Endothelial cell of coronary artery (primary cell): ENCODE results near the gene ABLIM3. TPM values are rescaled to one million over a fixed set of nuclear protein-coding genes. Genes with fewer than 3 reads are reported as not detected.

ENCODE experiments used
- total RNA-seq: library from RNA; depleted of rRNA; stranded (reverse); fragments of >200 nt; gene quantifications from 2 replicates; pipeline ENCODE4 v1.2.3, GENCODE V29; 2014

The ABLIM3 gene
- 14.1 and 31.1 TPM in 2 replicates for total RNA-seq

DNA sequence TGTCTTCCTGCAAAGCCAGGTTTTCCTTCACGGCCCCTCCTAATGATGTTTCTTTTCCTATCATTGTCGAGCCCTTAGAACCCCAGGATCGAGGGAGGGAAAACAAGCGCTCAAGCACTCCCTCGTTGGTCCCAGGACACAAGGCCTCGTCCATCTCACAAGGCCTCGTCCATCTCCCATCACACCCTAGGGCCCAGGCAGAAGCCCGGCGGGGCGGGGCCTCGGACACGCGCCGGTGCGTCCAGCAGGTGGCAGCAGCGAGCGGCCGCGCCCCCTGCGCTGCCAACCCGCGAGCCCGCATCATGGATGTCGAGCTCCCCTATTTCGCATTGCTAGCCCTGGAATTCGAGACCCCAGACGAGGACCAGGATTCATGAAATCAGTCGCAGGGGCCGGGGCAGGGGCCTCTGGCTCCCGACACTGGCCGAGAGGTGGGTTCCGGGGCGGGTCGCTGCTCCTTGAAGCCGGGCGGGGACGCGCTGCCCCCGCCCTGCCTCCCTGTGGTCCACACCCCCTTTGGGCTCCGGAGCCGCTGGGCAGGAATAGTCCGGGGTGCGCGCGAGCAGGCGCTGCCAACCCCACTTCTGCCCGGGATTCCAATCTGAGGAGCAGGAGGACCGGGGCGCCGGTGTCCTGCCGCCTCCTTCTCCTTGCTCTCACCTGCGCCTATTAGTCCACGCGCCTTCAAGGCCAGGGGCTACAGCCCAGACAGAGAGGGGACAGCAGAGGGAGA lies at the start of gene ABLIM3:
ABLIM3 (plus strand) TSS at position 270 of the 733 bp plus-strand sequence. CDS start 603 bp downstream, outside the sequence.

DNA sequence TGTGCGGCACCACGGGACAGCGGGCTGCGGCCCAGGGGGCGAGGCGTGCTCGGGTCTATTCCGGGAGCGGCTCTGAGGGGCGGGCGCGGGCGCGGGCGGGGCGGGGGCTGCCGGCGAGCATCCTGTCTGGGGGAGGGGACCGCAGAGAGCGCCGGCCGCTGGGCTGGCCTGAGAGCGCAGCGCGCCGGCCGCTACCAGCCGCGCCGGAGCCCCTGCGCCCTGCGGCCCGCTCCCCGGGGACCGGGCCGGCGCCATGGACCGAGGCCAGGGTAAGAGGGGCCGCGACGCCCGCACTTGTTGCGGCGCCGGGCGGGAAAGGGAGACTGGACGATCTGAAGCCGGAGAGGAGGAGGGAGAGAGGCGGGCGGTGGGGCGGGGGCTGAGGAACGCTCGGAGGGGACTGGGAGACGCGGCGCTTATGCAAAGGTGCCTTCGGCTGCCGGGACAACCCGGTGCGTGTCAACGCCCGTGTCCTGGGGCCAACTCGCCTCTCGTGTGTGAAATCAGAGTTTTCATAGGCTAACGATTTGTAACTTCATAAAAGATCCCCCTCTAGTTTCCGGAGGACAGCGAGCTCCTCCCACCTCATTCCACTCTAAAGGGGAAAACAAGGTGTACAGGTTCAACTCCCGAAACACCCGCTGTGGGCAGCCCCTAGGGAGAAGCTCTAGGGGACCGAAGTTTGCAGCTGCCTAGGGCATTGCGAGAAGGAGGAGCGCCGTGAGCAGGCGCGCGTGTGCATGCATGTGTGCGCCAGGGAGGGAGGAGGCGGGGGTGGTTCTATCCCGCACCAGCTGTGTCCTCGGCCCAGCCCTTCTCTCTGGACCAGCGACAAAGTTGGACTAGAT lies 130.6 kb downstream of the ABLIM3 start, which contains the start of gene AFAP1L1:
AFAP1L1 (plus strand) TSS at position 144 of the 848 bp plus-strand sequence; CDS start at position 254, 110 bp downstream.

Other genes with a start within 250 kb of the ABLIM3 start
- gene SH3TC2, start 78.4 kb upstream of the ABLIM3 start, total RNA-seq = 3.2 and 6.0 TPM in 2 replicates
- 92.1 and 118 TPM in 2 replicates for gene AFAP1L1, start 130.4 kb downstream of the ABLIM3 start, total RNA-seq
- 19.1 and 29.4 TPM in 2 replicates for gene GRPEL2, start 204.0 kb downstream of the ABLIM3 start, total RNA-seq
- gene PCYOX1L, start 216.6 kb downstream of the ABLIM3 start, total RNA-seq = 8.8 and 11.4 TPM in 2 replicates
- not detected in 2 replicates for gene IL17B, start 237.8 kb downstream of the ABLIM3 start, total RNA-seq